ENCODE data around the gene ASB14.

ASB14 gene

GRCh38 chr3:57234613-57235575, 57.6 kb downstream of the ASB14 start (continued):
- TF ChIP-seq, protein P1, sequence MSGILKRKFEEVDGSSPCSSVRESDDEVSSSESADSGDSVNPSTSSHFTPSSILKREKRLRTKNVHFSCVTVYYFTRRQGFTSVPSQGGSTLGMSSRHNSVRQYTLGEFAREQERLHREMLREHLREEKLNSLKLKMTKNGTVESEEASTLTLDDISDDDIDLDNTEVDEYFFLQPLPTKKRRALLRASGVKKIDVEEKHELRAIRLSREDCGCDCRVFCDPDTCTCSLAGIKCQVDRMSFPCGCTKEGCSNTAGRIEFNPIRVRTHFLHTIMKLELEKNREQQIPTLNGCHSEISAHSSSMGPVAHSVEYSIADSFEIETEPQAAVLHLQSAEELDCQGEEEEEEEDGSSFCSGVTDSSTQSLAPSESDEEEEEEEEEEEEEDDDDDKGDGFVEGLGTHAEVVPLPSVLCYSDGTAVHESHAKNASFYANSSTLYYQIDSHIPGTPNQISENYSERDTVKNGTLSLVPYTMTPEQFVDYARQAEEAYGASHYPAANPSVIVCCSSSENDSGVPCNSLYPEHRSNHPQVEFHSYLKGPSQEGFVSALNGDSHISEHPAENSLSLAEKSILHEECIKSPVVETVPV (CRISPR knock-in tag; IDR thresholded peaks at IDR 0.05) = no peak
- TF ChIP-seq ZFP3 (CRISPR knock-in tag; IDR thresholded peaks at IDR 0.05) (no peak), ISL1 (CRISPR knock-in tag; IDR thresholded peaks at IDR 0.05) (no peak), ZNF565 (CRISPR knock-in tag; conservative IDR thresholded peaks at IDR 0.05; ENCODE audit: low read depth) (no peak), ZC3H10 (CRISPR knock-in tag; IDR thresholded peaks at IDR 0.05) (no peak), CREB5 (CRISPR knock-in tag; IDR thresholded peaks at IDR 0.05; ENCODE audit: low read depth) (no peak), ZFP30 (CRISPR knock-in tag; IDR thresholded peaks at IDR 0.05) (no peak), ESRRG (CRISPR knock-in tag; IDR thresholded peaks at IDR 0.05) (no peak)

GRCh38 chr3:57233799-57234198, 58.7 kb downstream of the ASB14 start:
- ATAC-seq = no peak
- TF ChIP-seq CREB5 (CRISPR knock-in tag; IDR thresholded peaks at IDR 0.05; ENCODE audit: low read depth) (no peak), TOX (CRISPR knock-in tag; IDR thresholded peaks at IDR 0.05; ENCODE audit: borderline replicate concordance) (no peak), RARB (CRISPR knock-in tag; IDR thresholded peaks at IDR 0.05) (no peak), OSR1 (CRISPR knock-in tag; IDR thresholded peaks at IDR 0.05) (no peak), CSDC2 (CRISPR knock-in tag; IDR thresholded peaks at IDR 0.05) (no peak), ISL1 (CRISPR knock-in tag; IDR thresholded peaks at IDR 0.05) (no peak), ARNTL (CRISPR knock-in tag; IDR thresholded peaks at IDR 0.05; ENCODE audit: borderline replicate concordance, low read depth) (no peak), ZNF8 (CRISPR knock-in tag; IDR thresholded peaks at IDR 0.05) (no peak), PPARA (CRISPR knock-in tag; IDR thresholded peaks at IDR 0.05; ENCODE audit: borderline replicate concordance) (no peak), POU6F1 (CRISPR knock-in tag; IDR thresholded peaks at IDR 0.05; ENCODE audit: borderline replicate concordance, low read depth) (no peak), ZNF70 (CRISPR knock-in tag; IDR thresholded peaks at IDR 0.05) (no peak), TCF4 (CRISPR knock-in tag; IDR thresholded peaks at IDR 0.05; ENCODE audit: borderline replicate concordance) (no peak), SNAI2 (CRISPR knock-in tag; IDR thresholded peaks at IDR 0.05) (no peak), ESRRG (CRISPR knock-in tag; IDR thresholded peaks at IDR 0.05) (no peak), ZNF565 (CRISPR knock-in tag; conservative IDR thresholded peaks at IDR 0.05; ENCODE audit: low read depth) (no peak), GLIS3 (CRISPR knock-in tag; IDR thresholded peaks at IDR 0.05) (no peak), ZFP3 (CRISPR knock-in tag; IDR thresholded peaks at IDR 0.05) (no peak)
- TF ChIP-seq, protein P1 (CRISPR knock-in tag; IDR thresholded peaks at IDR 0.05) = no peak
- TF ChIP-seq, protein P2, sequence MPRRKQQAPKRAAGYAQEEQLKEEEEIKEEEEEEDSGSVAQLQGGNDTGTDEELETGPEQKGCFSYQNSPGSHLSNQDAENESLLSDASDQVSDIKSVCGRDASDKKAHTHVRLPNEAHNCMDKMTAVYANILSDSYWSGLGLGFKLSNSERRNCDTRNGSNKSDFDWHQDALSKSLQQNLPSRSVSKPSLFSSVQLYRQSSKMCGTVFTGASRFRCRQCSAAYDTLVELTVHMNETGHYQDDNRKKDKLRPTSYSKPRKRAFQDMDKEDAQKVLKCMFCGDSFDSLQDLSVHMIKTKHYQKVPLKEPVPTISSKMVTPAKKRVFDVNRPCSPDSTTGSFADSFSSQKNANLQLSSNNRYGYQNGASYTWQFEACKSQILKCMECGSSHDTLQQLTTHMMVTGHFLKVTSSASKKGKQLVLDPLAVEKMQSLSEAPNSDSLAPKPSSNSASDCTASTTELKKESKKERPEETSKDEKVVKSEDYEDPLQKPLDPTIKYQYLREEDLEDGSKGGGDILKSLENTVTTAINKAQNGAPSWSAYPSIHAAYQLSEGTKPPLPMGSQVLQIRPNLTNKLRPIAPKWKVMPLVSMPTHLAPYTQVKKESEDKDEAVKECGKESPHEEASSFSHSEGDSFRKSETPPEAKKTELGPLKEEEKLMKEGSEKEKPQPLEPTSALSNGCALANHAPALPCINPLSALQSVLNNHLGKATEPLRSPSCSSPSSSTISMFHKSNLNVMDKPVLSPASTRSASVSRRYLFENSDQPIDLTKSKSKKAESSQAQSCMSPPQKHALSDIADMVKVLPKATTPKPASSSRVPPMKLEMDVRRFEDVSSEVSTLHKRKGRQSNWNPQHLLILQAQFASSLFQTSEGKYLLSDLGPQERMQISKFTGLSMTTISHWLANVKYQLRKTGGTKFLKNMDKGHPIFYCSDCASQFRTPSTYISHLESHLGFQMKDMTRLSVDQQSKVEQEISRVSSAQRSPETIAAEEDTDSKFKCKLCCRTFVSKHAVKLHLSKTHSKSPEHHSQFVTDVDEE (CRISPR knock-in tag; IDR thresholded peaks at IDR 0.05) = no peak

Data from SK-N-SH treated with all-trans-retinoic acid at 6 μM for 48 hours (cell line).